Ascending aorta (tissue), 2 donors: ENCODE results near the gene ARID3C. TPM values are rescaled to one million over a fixed set of nuclear protein-coding genes. Genes with fewer than 3 reads are reported as not detected.

Source experiments
- DNase-seq, 2 donors: peaks; one replicate each; pipeline ENCODE4 v3.0.0-alpha.2; 2019; ENCODE audit warnings: low spot score in 2 of 2
- H3K27ac ChIP-seq, 2 donors: fragments of 200-600 bp; sonication (generic); one replicate each; pipeline ENCODE4 v1.5.1; 2016 to 2017; ENCODE audit warnings: mild to moderate bottlenecking in 1 of 2
- H3K27me3 ChIP-seq: fragments of 200-600 bp; sonication (generic); one replicate; pipeline ENCODE4 v1.5.1; 2017
- H3K36me3 ChIP-seq, 2 donors: fragments of 200-600 bp; sonication (generic); one replicate each; pipeline ENCODE4 v1.5.1; 2016
- H3K4me1 ChIP-seq, 2 donors: fragments of 200-600 bp; sonication (generic); one replicate each; pipeline ENCODE4 v1.5.1; 2016 to 2017; ENCODE audit warnings: mild to moderate bottlenecking in 1 of 2
- H3K4me3 ChIP-seq, 2 donors: fragments of 200-600 bp; sonication (generic); one replicate each; pipeline ENCODE4 v1.5.1; 2016 to 2017; ENCODE audit warnings: mild to moderate bottlenecking in 1 of 2
- H3K9me3 ChIP-seq, 2 donors: fragments of 200-600 bp; sonication (generic); one replicate each; pipeline ENCODE4 v1.5.1; 2016
- CTCF ChIP-seq, 3 experiments: fragments of 200-600 bp in 2 of 3; fragments of 450-650 bp in 1 of 3; sonication (generic) in 2 of 3; IDR thresholded peaks; one replicate each; pipeline ENCODE4 v1.5.1; 2016 to 2019; ENCODE audit warnings: antibody characterized with exemption in 3 of 3, mild to moderate bottlenecking in 1 of 3, moderate library complexity in 1 of 3
- intact Hi-C: fragments of 100-400 bp; cut with DNase I; formaldehyde crosslinking; loops from one replicate; pipeline ENCODE4 v1.15.1; 2023
- total RNA-seq: library from RNA; depleted of rRNA; stranded (reverse); fragments of >200 nt; gene quantifications from one replicate; pipeline ENCODE4 v1.1.0, GENCODE V29; 2016

The ARID3C gene
- total RNA-seq, 1 donor from 2014 or later, result not detected

- H3K27ac ChIP-seq, result no peak overlapping the region
Measured at GRCh38 chr9:34624475-34625185, 4.2 kb downstream of the ARID3C start.

GRCh38 chr9:34623374-34624235 lies 5.3 kb downstream of the ARID3C start:
- Histone ChIP-seq H3K27ac (no peak overlapping the region), H3K36me3 (no peaks in the 10 kb centered on the region), H3K9me3 (no peaks in the 10 kb centered on the region), H3K4me1 (peaks cover 3 to 18% of the 10 kb centered on the region in 2 donors), H3K4me3 (no peak overlapping the region), H3K27me3 (peaks cover 11% of the 10 kb centered on the region)
- no peak for DNase-seq
- intact Hi-C loops, result no loop called here
- no peak for TF ChIP-seq CTCF (IDR thresholded peaks at IDR 0.05)

More at GRCh38 chr9:34624475-34625185, 4.2 kb downstream of the ARID3C start:
- Histone ChIP-seq H3K27me3 (peaks cover 12% of the 10 kb centered on the region), H3K36me3 (no peaks in the 10 kb centered on the region), H3K4me1 (peaks cover 9 to 16% of the 10 kb centered on the region in 2 donors), H3K4me3 (no peak overlapping the region), H3K9me3 (no peaks in the 10 kb centered on the region)
- intact Hi-C loops, result no loop called here
- TF ChIP-seq CTCF (IDR thresholded peaks at IDR 0.05), result no peak
- no peak for DNase-seq

GRCh38 chr9:34620061-34620994 lies 8.5 kb downstream of the ARID3C start, which contains the start of gene DCTN3:
Gene DCTN3, minus strand, starts transcription at chr9:34620495. Its CDS starts 31 bp downstream, at chr9:34620464.
- Histone ChIP-seq H3K27ac (no peak within 1 kb of the TSS), H3K9me3 (no peaks in the 10 kb centered on the region), H3K4me1 (peaks cover 0 to 13% of the 10 kb centered on the region in 2 donors), H3K27me3 (no peaks in the 10 kb centered on the region), H3K4me3 (peak within 1 kb of the TSS; percentile 73 to 76), H3K36me3 (peaks cover 11 to 31% of the 10 kb centered on the region in 2 donors)
- intact Hi-C loops, result loop anchor here (1.0 to 2.0 kb wide), 3 partner anchors 8 to 44 kb away; partner anchors contain the start of genes GALT and RPP25L
- DNase-seq, result peak; percentile 75 to 98
- peak in 1 of 3 experiments; percentile 3 for TF ChIP-seq CTCF (IDR thresholded peaks at IDR 0.05)

- Histone ChIP-seq H3K4me1 (peaks cover 3 to 22% of the 10 kb centered on the region in 2 donors), H3K27me3 (no peaks in the 10 kb centered on the region), H3K4me3 (no peak overlapping the region), H3K27ac (no peak overlapping the region), H3K9me3 (no peaks in the 10 kb centered on the region), H3K36me3 (peaks cover 20 to 51% of the 10 kb centered on the region in 2 donors)
- DNase-seq, result no peak
- TF ChIP-seq CTCF (IDR thresholded peaks at IDR 0.05), result no peak
- intact Hi-C loops, result no loop called here
Measured at GRCh38 chr9:34615132-34615531, 13.7 kb downstream of the ARID3C start.
